SJCRH30 (cell line): ENCODE data around the gene NECTIN2. TPM values are rescaled to one million over a fixed set of nuclear protein-coding genes. Genes with fewer than 3 reads are reported as not detected.
A peak's percentile ranks its signal among the peaks of the same experiment; 100 is the strongest.
"Not testable (repeated sequence)": the region's sequence is repeated elsewhere in the genome, so short reads cannot be mapped to it uniquely, and the experiment has no call there.

Experiments
- DNase-seq, 2 experiments: peaks; one replicate each; pipeline ENCODE4 v3.0.0-alpha.2; 2015 to 2020
- H3K27ac ChIP-seq: fragments of 250-450 bp; sonication (Bioruptor Pico); 2 replicates; pipeline ENCODE4 v1.5.1; 2020; ENCODE audit warnings: mild to moderate bottlenecking, moderate library complexity
- H3K27me3 ChIP-seq: fragments of 250-450 bp; sonication (Bioruptor Pico); 2 replicates; pipeline ENCODE4 v1.5.1; 2020; ENCODE audit warnings: mild to moderate bottlenecking, moderate library complexity
- H3K36me3 ChIP-seq: fragments of 250-450 bp; sonication (Bioruptor Pico); 2 replicates; pipeline ENCODE4 v1.5.1; 2020; ENCODE audit warnings: mild to moderate bottlenecking, moderate library complexity
- H3K4me1 ChIP-seq: fragments of 250-450 bp; sonication (Bioruptor Pico); 2 replicates; pipeline ENCODE4 v1.5.1; 2020; ENCODE audit warnings: mild to moderate bottlenecking, moderate library complexity
- H3K4me3 ChIP-seq: fragments of 250-450 bp; sonication (Bioruptor Pico); 2 replicates; pipeline ENCODE4 v1.5.1; 2020; ENCODE audit warnings: mild to moderate bottlenecking, moderate library complexity
- H3K9me3 ChIP-seq: fragments of 250-450 bp; sonication (Bioruptor Pico); replicated peaks from 2 replicates; pipeline ENCODE4 v1.5.1; 2020; ENCODE audit warnings: mild to moderate bottlenecking, moderate library complexity
- total RNA-seq: library from RNA; depleted of rRNA; stranded (reverse); fragments of >200 nt; shearing (Covaris generic); gene quantifications from 2 replicates; pipeline ENCODE4 v1.2.3, GENCODE V29; 2014

The NECTIN2 gene
- total RNA-seq, 1 experiment from 2014 or later, result 46.0 TPM

GRCh38 chr19:44879309-44880065, 33.4 kb downstream of the NECTIN2 start:
- no peak overlapping the region for H3K4me3 ChIP-seq
- peaks cover 18% of the 10 kb centered on the region for H3K36me3 ChIP-seq
- H3K9me3 ChIP-seq, result no peaks in the 10 kb centered on the region
- no peak overlapping the region for H3K27ac ChIP-seq
- DNase-seq, result no peak
- peaks cover 30% of the 10 kb centered on the region for H3K4me1 ChIP-seq
- no peaks in the 10 kb centered on the region for H3K27me3 ChIP-seq

- Histone ChIP-seq H3K4me3 (no peak overlapping the region), H3K4me1 (peaks cover 6% of the 10 kb centered on the region), H3K27me3 (no peaks in the 10 kb centered on the region), H3K9me3 (no peaks in the 10 kb centered on the region), H3K27ac (no peak overlapping the region), H3K36me3 (peaks cover 9% of the 10 kb centered on the region)
- no peak for DNase-seq
Observed at GRCh38 chr19:44882063-44882462, 36.0 kb downstream of the NECTIN2 start.

- not testable (repeated sequence) for H3K27ac ChIP-seq, H3K9me3 ChIP-seq, H3K4me3 ChIP-seq, H3K27me3 ChIP-seq, H3K4me1 ChIP-seq, H3K36me3 ChIP-seq, DNase-seq
Observed at GRCh38 chr19:44882619-44883397, 36.7 kb downstream of the NECTIN2 start.

- no peaks in the 10 kb centered on the region for H3K9me3 ChIP-seq
- H3K36me3 ChIP-seq, result 0 out of 2 replicates have a peak, but pooled peaks cover 2% of the 10 kb centered on the region
- H3K4me1 ChIP-seq, result no peaks in the 10 kb centered on the region
- no peak for DNase-seq
- H3K27ac ChIP-seq, result no peak overlapping the region
- H3K27me3 ChIP-seq, result no peaks in the 10 kb centered on the region
- H3K4me3 ChIP-seq, result no peak overlapping the region
Observed at GRCh38 chr19:44883922-44884321, 37.8 kb downstream of the NECTIN2 start.

GRCh38 chr19:44884566-44884965, 38.5 kb downstream of the NECTIN2 start:
- no peak overlapping the region for H3K27ac ChIP-seq

GRCh38 chr19:44886141-44886540, 40.0 kb downstream of the NECTIN2 start:
- no peaks in the 10 kb centered on the region for H3K36me3 ChIP-seq
- H3K4me3 ChIP-seq, result no peak overlapping the region
- H3K9me3 ChIP-seq, result no peaks in the 10 kb centered on the region
- no peak overlapping the region for H3K27ac ChIP-seq
- no peak for DNase-seq
- H3K4me1 ChIP-seq, result no peaks in the 10 kb centered on the region
- H3K27me3 ChIP-seq, result no peaks in the 10 kb centered on the region

More at GRCh38 chr19:44884566-44884965, 38.5 kb downstream of the NECTIN2 start:
- H3K9me3 ChIP-seq, result no peaks in the 10 kb centered on the region
- 0 out of 2 replicates have a peak, but pooled peaks cover 2% of the 10 kb centered on the region for H3K36me3 ChIP-seq
- no peak overlapping the region for H3K4me3 ChIP-seq
- H3K4me1 ChIP-seq, result no peaks in the 10 kb centered on the region
- no peak for DNase-seq
- H3K27me3 ChIP-seq, result no peaks in the 10 kb centered on the region

- H3K27me3 ChIP-seq, result no peaks in the 10 kb centered on the region
- no peak overlapping the region for H3K27ac ChIP-seq
- no peak overlapping the region for H3K4me3 ChIP-seq
- H3K36me3 ChIP-seq, result no peaks in the 10 kb centered on the region; the same call in 1 of the 2 replicates
- H3K4me1 ChIP-seq, result no peaks in the 10 kb centered on the region
- H3K9me3 ChIP-seq, result no peaks in the 10 kb centered on the region
- no peak for DNase-seq
Observed at GRCh38 chr19:44887648-44888047, 41.6 kb downstream of the NECTIN2 start.

GRCh38 chr19:44888335-44888734, 42.2 kb downstream of the NECTIN2 start:
- not testable (repeated sequence) for H3K9me3 ChIP-seq, H3K27me3 ChIP-seq, H3K27ac ChIP-seq, H3K4me3 ChIP-seq, DNase-seq, H3K4me1 ChIP-seq, H3K36me3 ChIP-seq

- Histone ChIP-seq H3K27ac (peak overlapping the region; percentile 69), H3K4me3 (peak overlapping the region; percentile 52), H3K27me3 (no peaks in the 10 kb centered on the region), H3K9me3 (no peaks in the 10 kb centered on the region), H3K36me3 (peaks cover 20% of the 10 kb centered on the region), H3K4me1 (no peaks in the 10 kb centered on the region)
- DNase-seq, result no peak
Observed at GRCh38 chr19:44889830-44890365, 43.8 kb downstream of the NECTIN2 start.

- H3K27ac ChIP-seq, result peak overlapping the region; percentile 69
- H3K9me3 ChIP-seq, result no peaks in the 10 kb centered on the region
- H3K4me3 ChIP-seq, result peak overlapping the region; percentile 52
- peaks cover 26% of the 10 kb centered on the region for H3K36me3 ChIP-seq
- H3K4me1 ChIP-seq, result no peaks in the 10 kb centered on the region
- DNase-seq, result peak; percentile 100
- no peaks in the 10 kb centered on the region for H3K27me3 ChIP-seq
Observed at GRCh38 chr19:44890366-44891015, 44.4 kb downstream of the NECTIN2 start.

- Histone ChIP-seq H3K36me3 (peaks cover 34% of the 10 kb centered on the region), H3K9me3 (no peaks in the 10 kb centered on the region), H3K27ac (peak within 1 kb of the TSS; percentile 69), H3K27me3 (no peaks in the 10 kb centered on the region), H3K4me3 (peak within 1 kb of the TSS; percentile 76), H3K4me1 (no peaks in the 10 kb centered on the region)
- peak; percentile 45 to 100 for DNase-seq
Observed at GRCh38 chr19:44891016-44891882, 45.2 kb downstream of the NECTIN2 start, which contains the start of gene TOMM40. Gene TOMM40, plus strand, starts transcription at chr19:44891254. Its CDS starts 162 bp downstream, at chr19:44891416.

- H3K4me3 ChIP-seq, result no peak overlapping the region
- peaks cover 46% of the 10 kb centered on the region for H3K36me3 ChIP-seq
- H3K27me3 ChIP-seq, result no peaks in the 10 kb centered on the region
- no peaks in the 10 kb centered on the region for H3K4me1 ChIP-seq
- H3K27ac ChIP-seq, result no peak overlapping the region
- H3K9me3 ChIP-seq, result no peaks in the 10 kb centered on the region
- no peak for DNase-seq
Observed at GRCh38 chr19:44892932-44893331, 46.8 kb downstream of the NECTIN2 start.

- Histone ChIP-seq H3K27me3 (no peaks in the 10 kb centered on the region), H3K9me3 (no peaks in the 10 kb centered on the region), H3K4me1 (no peaks in the 10 kb centered on the region), H3K27ac (no peak overlapping the region), H3K4me3 (no peak overlapping the region), H3K36me3 (peaks cover 50% of the 10 kb centered on the region)
- no peak for DNase-seq
Observed at GRCh38 chr19:44893332-44894051, 47.4 kb downstream of the NECTIN2 start.
